Panc1 (cell line): Measurements from ENCODE around the gene ATP10D. TPM values are rescaled to one million over a fixed set of nuclear protein-coding genes. Genes with fewer than 3 reads are reported as not detected.

ENCODE experiments used
- ATAC-seq: fragments of 200-7000 bp; cut with Tn5 transposase; 2 replicates; pipeline ENCODE4 v1.9.1; 2020; ENCODE audit warnings: mild to moderate bottlenecking, moderate library complexity
- BruUV-seq: library from RNA; stranded (reverse); fragments of 400-500 nt; replicated peaks from 2 replicates; lab custom pipeline; 2021; lab: Mats Ljungman, UMichigan
- CTCF ChIA-PET: fragments of 300-600 bp; sonication (Branson Sonifier 250); formaldehyde crosslinking; loops from one replicate; lab custom pipeline; 2022; ENCODE audit warnings: antibody characterized with exemption; lab: Charles Lee
- POLR2A ChIA-PET: fragments of 300-600 bp; sonication (Branson Sonifier 250); formaldehyde crosslinking; loops from one replicate; lab custom pipeline; 2022; ENCODE audit warnings: antibody characterized with exemption; lab: Charles Lee
- DNase-seq: peaks from one replicate; pipeline ENCODE4 v3.0.0-alpha.2; 2010; ENCODE audit warnings: low read depth, low spot score
- H3K27ac ChIP-seq: 2 replicates; pipeline ENCODE4 v1.5.1; 2011; ENCODE audit warnings: mild to moderate bottlenecking, low read length, inconsistent platforms
- H3K27me3 ChIP-seq: fragments of 200-500 bp; sonication (Bioruptor generic); 2 replicates; pipeline ENCODE4 v1.6.0; 2014; ENCODE audit warnings: low read length, inconsistent platforms; ENCODE audit not compliant: control insufficient read depth, insufficient read depth
- H3K36me3 ChIP-seq: fragments of 200-500 bp; sonication (Bioruptor generic); 2 replicates; pipeline ENCODE4 v1.5.1; 2014; ENCODE audit warnings: inconsistent platforms, mild to moderate bottlenecking, low read length, moderate library complexity; ENCODE audit not compliant: control insufficient read depth, insufficient read depth
- H3K4me1 ChIP-seq: 2 replicates; pipeline ENCODE4 v1.5.1; 2011; ENCODE audit warnings: inconsistent platforms, mild to moderate bottlenecking, low read length, moderate library complexity; ENCODE audit not compliant: control insufficient read depth, insufficient read depth
- H3K4me3 ChIP-seq, 2 experiments: 2 replicates each; pipeline ENCODE4 v1.5.1; 2011 to 2012; ENCODE audit warnings: low read depth in 2 of 2, low read length in 2 of 2, mild to moderate bottlenecking in 2 of 2, inconsistent platforms in 1 of 2, moderate library complexity in 1 of 2
- H3K9me3 ChIP-seq: fragments of 200-500 bp; sonication (Bioruptor generic); 2 replicates; pipeline ENCODE4 v1.5.1; 2014; ENCODE audit warnings: low read depth, mild to moderate bottlenecking, inconsistent platforms, low read length, moderate library complexity; ENCODE audit not compliant: control insufficient read depth, insufficient read depth
- CTCF ChIP-seq: fragments of 450-650 bp; IDR thresholded peaks from 2 replicates; pipeline ENCODE4 v1.5.1; 2017; ENCODE audit warnings: mild to moderate bottlenecking
- POLR2AphosphoS5 ChIP-seq: IDR thresholded peaks from 2 replicates; pipeline ENCODE4 v1.6.1; 2012; ENCODE audit warnings: mild to moderate bottlenecking, low read depth, low read length, moderate library complexity
- REST ChIP-seq, 2 experiments: IDR thresholded peaks; 2 replicates each; pipeline ENCODE4 v1.6.1; 2011 to 2012; ENCODE audit warnings: low read depth in 2 of 2, control low read depth in 1 of 2, low read length in 1 of 2, mild to moderate bottlenecking in 1 of 2, moderate library complexity in 1 of 2; ENCODE audit not compliant: insufficient read depth in 1 of 2
- SIN3A ChIP-seq: IDR thresholded peaks from 2 replicates; pipeline ENCODE4 v1.6.1; 2012; ENCODE audit warnings: low read depth, mild to moderate bottlenecking, low read length, moderate library complexity, borderline replicate concordance; ENCODE audit not compliant: insufficient read depth
- TCF7L2 ChIP-seq: IDR thresholded peaks from 2 replicates; pipeline ENCODE4 v1.6.1; 2011; ENCODE audit warnings: mild to moderate bottlenecking, low read depth, low read length, inconsistent platforms
- in situ Hi-C: cut with HindIII; loops from 2 replicates; pipeline ENCODE4 v1.10.0; 2016; ENCODE audit warnings: low sequenced_read_pairs, low pct_unique_long_range_greater_than_20kb
- intact Hi-C: fragments of 100-400 bp; cut with micrococcal nuclease; formaldehyde crosslinking; loops from one replicate; pipeline ENCODE4 v1.10.0; 2022; ENCODE audit not compliant: unreplicated experiment
- total RNA-seq: library from RNA; stranded (reverse); gene quantifications from one replicate; pipeline ENCODE4 v1.2.1, GENCODE V29; 2021; ENCODE audit not compliant: unreplicated experiment

Gene ATP10D
- total RNA-seq, 1 experiment from 2014 or later, result 13.9 TPM

- DNase-seq, result no peak
- intact Hi-C loops, result no loop called here
Observed at GRCh38 chr4:47465004-47465403, 20.1 kb upstream of the ATP10D start.

GRCh38 chr4:47466056-47466785 lies 18.9 kb upstream of the ATP10D start:
- Histone ChIP-seq H3K36me3 (no peaks in the 10 kb centered on the region), H3K4me3 (no peak overlapping the region), H3K27ac (no peak overlapping the region), H3K27me3 (no peaks in the 10 kb centered on the region), H3K9me3 (no peaks in the 10 kb centered on the region), H3K4me1 (peaks cover 2% of the 10 kb centered on the region; the same call in 1 of the 2 replicates)
- DNase-seq (no peak), ATAC-seq (no peak)
- in situ Hi-C loops (no loop called here), intact Hi-C loops (no loop called here)
- no peak for TF ChIP-seq CTCF
- no peak for TF ChIP-seq SIN3A
- POLR2A ChIA-PET, result interaction anchor here (0.6 kb wide), 1 partner anchor 11 kb away, joined by 12 read pairs; no protein-coding TSS in a partner anchor
- CTCF ChIA-PET, result no interaction called here
- BruUV-seq, result no TSS peak

More at GRCh38 chr4:47465004-47465403, 20.1 kb upstream of the ATP10D start:
- no peak overlapping the region for H3K27ac ChIP-seq
- no peaks in the 10 kb centered on the region for H3K36me3 ChIP-seq
- ChIA-PET POLR2A (interaction anchor here (0.6 kb wide), 1 partner anchor 17 kb away, joined by 3 read pairs; no protein-coding TSS in a partner anchor), CTCF (no interaction called here)
- no peak for TF ChIP-seq POLR2AphosphoS5
- no peak for TF ChIP-seq REST (IDR thresholded peaks at IDR 0.05; ENCODE audit: insufficient read depth in 1 of 2, low read depth in 2 of 2, low read length in 1 of 2)
- H3K9me3 ChIP-seq, result no peaks in the 10 kb centered on the region
- peaks cover 2% of the 10 kb centered on the region; the same call in 1 of the 2 replicates for H3K4me1 ChIP-seq
- in situ Hi-C loops, result no loop called here
- H3K27me3 ChIP-seq, result no peaks in the 10 kb centered on the region
- no peak overlapping the region for H3K4me3 ChIP-seq
- BruUV-seq, result no TSS peak
- ATAC-seq, result no peak

- BruUV-seq, result no TSS peak
- intact Hi-C loops, result no loop called here
Observed at GRCh38 chr4:47468706-47469365, 16.2 kb upstream of the ATP10D start.

More at GRCh38 chr4:47468706-47469365, 16.2 kb upstream of the ATP10D start:
- no peaks in the 10 kb centered on the region for H3K9me3 ChIP-seq
- no peak for ATAC-seq
- no peak for DNase-seq
- CTCF ChIA-PET, result no interaction called here
- in situ Hi-C loops, result no loop called here
- H3K27ac ChIP-seq, result no peak overlapping the region
- H3K4me3 ChIP-seq, result no peak overlapping the region
- H3K27me3 ChIP-seq, result no peaks in the 10 kb centered on the region; the same call in 1 of the 2 replicates
- H3K36me3 ChIP-seq, result no peaks in the 10 kb centered on the region
- no peak for TF ChIP-seq CTCF
- no peak for TF ChIP-seq TCF7L2
- TF ChIP-seq REST (IDR thresholded peaks at IDR 0.05; ENCODE audit: insufficient read depth in 1 of 2, low read depth in 2 of 2, low read length in 1 of 2), result no peak
- no peak for TF ChIP-seq SIN3A
- TF ChIP-seq POLR2AphosphoS5, result no peak
- POLR2A ChIA-PET, result interaction anchor here (0.7 kb wide), 1 partner anchor 16 kb away, joined by 6 read pairs; the partner anchor contains the start of gene ATP10D
- peaks cover 2% of the 10 kb centered on the region; the same call in 1 of the 2 replicates for H3K4me1 ChIP-seq
